ENCODE data around the gene LYZ. TPM values are rescaled to one million over a fixed set of nuclear protein-coding genes. Genes with fewer than 3 reads are reported as not detected.

LYZ gene
- total RNA-seq, 1 donor from 2014 or later = 174 TPM

GRCh38 chr12:69342421-69342820 is 5.8 kb upstream of the LYZ start:
- DNase-seq (ENCODE audit: extremely low spot score, unreplicated experiment) = no peak
- TF ChIP-seq CTCF (conservative IDR thresholded peaks at IDR 0.05) = no peak
- Mint-ChIP-seq H3K27me3 (no peaks in the 10 kb centered on the region), H3K27ac (no peak overlapping the region), H3K4me1 (ENCODE audit: unreplicated experiment) (no peaks in the 10 kb centered on the region), H3K9me3 (no peaks in the 10 kb centered on the region), H3K36me3 (no peaks in the 10 kb centered on the region), H3K4me3 (no peak overlapping the region)

- H3K27ac Mint-ChIP-seq = no peak overlapping the region
- TF ChIP-seq CTCF (conservative IDR thresholded peaks at IDR 0.05) = no peak
- H3K36me3 Mint-ChIP-seq = no peaks in the 10 kb centered on the region
- H3K9me3 Mint-ChIP-seq = no peaks in the 10 kb centered on the region
- H3K4me3 Mint-ChIP-seq = no peak overlapping the region
- H3K27me3 Mint-ChIP-seq = no peaks in the 10 kb centered on the region
- DNase-seq (ENCODE audit: extremely low spot score, unreplicated experiment) = no peak
- H3K4me1 Mint-ChIP-seq (ENCODE audit: unreplicated experiment) = peaks cover 3% of the 10 kb centered on the region
These were observed 4.8 kb upstream of the LYZ start for GRCh38 chr12:69343357-69343756.

- DNase-seq (ENCODE audit: extremely low spot score, unreplicated experiment) = no peak
- no peak for TF ChIP-seq CTCF (conservative IDR thresholded peaks at IDR 0.05)
- H3K27me3 Mint-ChIP-seq = no peaks in the 10 kb centered on the region
- H3K4me1 Mint-ChIP-seq (ENCODE audit: unreplicated experiment) = peaks cover 4% of the 10 kb centered on the region
- no peaks in the 10 kb centered on the region for H3K36me3 Mint-ChIP-seq
- no peak overlapping the region for H3K4me3 Mint-ChIP-seq
- H3K27ac Mint-ChIP-seq = no peak overlapping the region
- no peaks in the 10 kb centered on the region for H3K9me3 Mint-ChIP-seq
These were observed 4.1 kb upstream of the LYZ start for GRCh38 chr12:69343885-69344612.

GRCh38 chr12:69345077-69345476 is 3.1 kb upstream of the LYZ start:
- Mint-ChIP-seq H3K9me3 (no peaks in the 10 kb centered on the region), H3K4me1 (ENCODE audit: unreplicated experiment) (peaks cover 4% of the 10 kb centered on the region), H3K36me3 (no peaks in the 10 kb centered on the region), H3K4me3 (no peak overlapping the region), H3K27ac (no peak overlapping the region), H3K27me3 (no peaks in the 10 kb centered on the region)
- DNase-seq (ENCODE audit: extremely low spot score, unreplicated experiment) = no peak
- TF ChIP-seq CTCF (conservative IDR thresholded peaks at IDR 0.05) = no peak

GRCh38 chr12:69345742-69346141 is 2.4 kb upstream of the LYZ start:
- H3K27me3 Mint-ChIP-seq = no peaks in the 10 kb centered on the region
- H3K4me1 Mint-ChIP-seq (ENCODE audit: unreplicated experiment) = peaks cover 4% of the 10 kb centered on the region
- H3K4me3 Mint-ChIP-seq = no peak overlapping the region
- no peaks in the 10 kb centered on the region for H3K9me3 Mint-ChIP-seq
- TF ChIP-seq CTCF (conservative IDR thresholded peaks at IDR 0.05) = no peak
- DNase-seq (ENCODE audit: extremely low spot score, unreplicated experiment) = no peak
- peak overlapping the region; percentile 7 for H3K27ac Mint-ChIP-seq
- no peaks in the 10 kb centered on the region for H3K36me3 Mint-ChIP-seq
